Right lobe of liver (tissue), 4 donors: ENCODE measurements around the gene CLEC18B.

Source experiments
- POLR2A ChIP-seq: fragments of 450-650 bp; IDR thresholded peaks from one replicate; pipeline ENCODE4 v1.6.1; 2017; ENCODE audit warnings: antibody characterized with exemption, mild to moderate bottlenecking
- TF ChIP-seq, protein P1 (sequence below), 4 donors: fragments of 200-600 bp in 3 of 4; fragments of 450-650 bp in 1 of 4; IDR thresholded peaks; one replicate each; pipeline versions ENCODE4 v1.5.1 to v1.8.0; 2016 to 2022; ENCODE audit warnings: antibody characterized with exemption in 4 of 4, mild to moderate bottlenecking in 2 of 4
- donor health status: DM: no; HTN: no; CAD: no.
- donor health status: DM: no; HTN: no; CAD: no.
- donor health status: DM: no; HTN: yes; CAD: no.

DNA sequence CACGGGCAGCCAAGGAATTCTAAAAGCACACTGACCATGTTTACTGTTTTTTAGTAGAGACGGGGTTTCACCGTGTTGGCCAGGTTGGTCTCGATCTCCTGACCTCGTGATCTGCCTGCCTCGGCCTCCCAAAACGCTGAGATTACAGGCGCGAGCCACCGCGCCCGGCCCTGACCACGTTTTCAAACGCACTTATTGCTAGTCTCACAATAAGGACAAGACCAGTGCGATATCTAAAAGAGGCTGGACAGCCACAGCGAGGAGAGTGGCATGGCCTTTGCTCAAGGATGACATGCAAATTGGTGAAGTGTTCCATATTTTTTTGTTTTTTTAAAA lies 35.0 kb upstream of the CLEC18B start:
- TF ChIP-seq, protein P1, sequence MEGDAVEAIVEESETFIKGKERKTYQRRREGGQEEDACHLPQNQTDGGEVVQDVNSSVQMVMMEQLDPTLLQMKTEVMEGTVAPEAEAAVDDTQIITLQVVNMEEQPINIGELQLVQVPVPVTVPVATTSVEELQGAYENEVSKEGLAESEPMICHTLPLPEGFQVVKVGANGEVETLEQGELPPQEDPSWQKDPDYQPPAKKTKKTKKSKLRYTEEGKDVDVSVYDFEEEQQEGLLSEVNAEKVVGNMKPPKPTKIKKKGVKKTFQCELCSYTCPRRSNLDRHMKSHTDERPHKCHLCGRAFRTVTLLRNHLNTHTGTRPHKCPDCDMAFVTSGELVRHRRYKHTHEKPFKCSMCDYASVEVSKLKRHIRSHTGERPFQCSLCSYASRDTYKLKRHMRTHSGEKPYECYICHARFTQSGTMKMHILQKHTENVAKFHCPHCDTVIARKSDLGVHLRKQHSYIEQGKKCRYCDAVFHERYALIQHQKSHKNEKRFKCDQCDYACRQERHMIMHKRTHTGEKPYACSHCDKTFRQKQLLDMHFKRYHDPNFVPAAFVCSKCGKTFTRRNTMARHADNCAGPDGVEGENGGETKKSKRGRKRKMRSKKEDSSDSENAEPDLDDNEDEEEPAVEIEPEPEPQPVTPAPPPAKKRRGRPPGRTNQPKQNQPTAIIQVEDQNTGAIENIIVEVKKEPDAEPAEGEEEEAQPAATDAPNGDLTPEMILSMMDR (IDR thresholded peaks at IDR 0.05) = no peak
- no peak for TF ChIP-seq POLR2A
